Suppressor macrophage (primary cell): Measurements from ENCODE around the gene COL20A1.
"Not testable (repeated sequence)": the region's sequence is repeated elsewhere in the genome, so short reads cannot be mapped to it uniquely, and the experiment has no call there.

Experiments
- DNase-seq, 4 experiments: peaks; one replicate each; pipeline ENCODE4 v3.0.0-alpha.2; 2020 to 2022

The COL20A1 gene

GRCh38 chr20:63321148-63321831, 28.3 kb downstream of the COL20A1 start:
- no peak for DNase-seq

GRCh38 chr20:63322146-63322932, 29.4 kb downstream of the COL20A1 start:
- DNase-seq = no peak

GRCh38 chr20:63322933-63323273, 29.9 kb downstream of the COL20A1 start:
- no peak for DNase-seq

DNA sequence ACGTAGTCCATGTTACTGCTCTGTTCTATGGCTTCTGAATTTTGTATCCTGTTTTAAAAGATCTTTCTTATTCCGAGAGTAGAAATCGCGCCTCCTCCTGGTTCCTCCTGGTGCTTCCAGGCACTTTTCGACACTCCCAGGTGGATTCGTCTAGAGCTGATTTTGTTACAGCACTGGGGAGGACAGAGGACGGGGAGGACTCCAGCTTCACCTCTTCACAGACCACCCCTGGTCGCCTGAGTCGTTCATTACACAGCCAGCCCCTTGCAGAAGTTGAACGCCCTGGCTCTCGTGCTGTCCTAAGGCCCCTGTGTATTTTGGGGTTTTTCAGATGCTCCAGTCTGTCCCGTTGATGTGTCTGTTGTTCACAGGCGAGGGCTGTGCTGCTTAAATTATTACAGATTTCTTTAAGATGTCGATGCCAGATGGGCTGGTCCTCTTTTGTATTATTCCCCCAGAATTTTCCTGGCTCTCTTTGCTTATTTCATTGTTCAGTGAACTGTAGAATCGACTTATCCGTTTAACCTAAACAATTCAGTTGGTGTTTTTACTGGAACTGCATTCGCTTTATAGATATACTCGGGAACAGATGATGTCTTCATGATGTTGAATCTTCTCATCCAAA, 30.5 kb downstream of the COL20A1 start:
- DNase-seq = no peak

- no peak for DNase-seq
These were observed 32.1 kb downstream of the COL20A1 start for GRCh38 chr20:63325021-63325471.

DNA sequence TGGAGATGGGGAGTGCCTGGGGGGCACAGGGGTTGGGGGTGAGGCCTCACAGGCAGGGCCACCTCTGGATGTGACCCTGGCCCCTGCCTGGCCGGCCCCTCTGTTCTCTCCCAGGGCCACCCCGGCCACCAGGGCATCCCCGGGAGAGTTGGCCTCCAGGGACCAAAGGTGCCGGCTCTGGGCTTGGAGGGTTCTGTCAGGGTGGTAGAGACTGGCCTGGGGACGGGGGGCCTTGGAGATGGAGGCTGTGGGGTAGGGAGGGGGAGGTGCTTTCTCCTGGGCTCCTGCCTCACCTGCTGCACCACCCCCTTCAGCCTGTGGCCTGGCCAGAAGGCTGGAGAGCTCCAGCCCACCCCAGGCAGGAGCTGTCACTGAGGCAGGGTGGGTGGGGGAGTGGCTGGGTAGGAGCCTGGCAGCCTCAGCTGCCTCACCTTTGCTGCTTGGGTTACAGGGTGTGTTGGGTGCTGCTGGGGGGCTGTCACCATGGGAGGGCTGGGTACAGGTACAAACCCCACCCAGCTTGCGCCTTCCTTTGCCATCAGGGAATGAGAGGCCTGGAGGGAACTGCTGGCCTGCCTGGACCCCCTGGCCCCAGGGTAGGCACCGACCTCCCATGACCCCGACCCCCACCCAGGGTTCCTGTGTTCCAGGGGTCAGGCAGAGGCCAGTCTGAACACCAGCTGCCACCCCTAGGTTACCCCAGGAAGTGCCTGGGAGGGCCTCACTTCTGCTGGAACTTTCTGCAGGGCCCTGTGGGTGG, 32.7 kb downstream of the COL20A1 start:
- no peak for DNase-seq

DNA sequence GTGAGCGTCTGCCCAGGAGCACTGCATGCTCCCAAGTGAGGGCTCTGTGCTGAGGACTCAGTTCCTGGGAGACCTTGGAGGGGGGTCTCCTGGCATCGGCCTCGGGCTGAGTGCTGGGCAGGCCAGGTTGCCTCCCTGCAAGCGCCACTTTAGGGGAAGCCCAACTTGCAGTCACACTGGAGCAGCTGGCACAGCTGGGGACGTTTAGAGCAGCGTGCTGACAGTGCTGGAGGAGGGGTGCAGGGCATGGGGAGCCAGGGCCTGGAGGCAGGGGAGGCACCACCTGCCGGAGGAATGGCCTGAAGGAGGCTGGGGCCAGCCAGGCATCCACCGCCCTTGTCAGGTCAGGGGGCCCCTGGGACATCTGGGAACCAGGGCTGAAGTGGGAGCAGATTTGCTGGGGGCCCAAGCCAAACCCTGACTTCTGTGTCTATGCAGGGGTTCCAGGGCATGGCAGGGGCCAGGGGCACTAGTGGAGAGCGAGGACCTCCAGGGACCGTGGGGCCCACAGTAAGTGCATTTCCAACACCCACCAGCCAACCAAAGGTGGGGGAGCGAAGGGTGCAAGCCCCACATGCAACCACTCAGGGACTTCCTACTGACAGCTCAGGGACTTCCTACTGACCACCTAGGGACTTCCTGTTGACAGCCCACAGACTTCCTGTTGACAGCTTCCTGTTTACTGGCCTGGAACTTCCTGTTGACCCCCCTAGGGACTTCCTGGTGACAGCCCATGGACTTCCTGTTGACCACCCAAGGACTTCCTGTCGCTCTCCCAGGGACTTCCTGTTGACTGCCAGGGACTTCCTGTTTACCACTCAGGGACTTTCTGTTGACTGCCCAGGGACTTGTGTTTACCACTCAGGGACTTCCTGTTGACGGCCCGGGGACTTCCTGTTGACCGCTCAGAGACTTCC, 33.6 kb downstream of the COL20A1 start:
- peak; percentile 5 to 21 (median 16) for DNase-seq

DNA sequence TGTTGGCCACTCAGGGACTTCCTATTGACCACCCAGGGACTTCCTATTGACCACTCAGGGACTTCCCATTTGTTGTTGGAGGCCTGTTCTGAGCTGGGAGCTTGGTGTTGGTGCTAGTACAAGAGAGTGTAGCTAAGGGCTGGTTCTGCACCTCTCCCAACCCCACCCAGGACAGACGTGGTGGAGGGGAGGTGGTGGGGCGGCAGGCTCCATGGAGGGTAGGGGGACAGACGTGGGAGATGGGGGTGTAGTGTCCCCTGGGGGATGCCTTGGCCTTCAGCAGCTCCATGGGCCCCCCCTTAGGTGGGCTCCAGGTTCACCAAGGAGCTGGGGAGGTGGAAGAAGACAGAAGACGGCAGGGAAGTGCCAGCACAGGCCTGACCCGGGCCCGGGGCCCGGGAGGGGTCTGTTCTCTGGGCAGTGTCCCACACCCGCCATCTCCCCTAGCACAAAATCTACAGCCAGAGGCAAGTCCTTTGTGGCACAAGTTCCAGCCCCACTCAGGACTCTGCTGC, 34.3 kb downstream of the COL20A1 start:
- DNase-seq = no peak

GRCh38 chr20:63328026-63328700, 35.2 kb downstream of the COL20A1 start:
- no peak for DNase-seq

- no peak for DNase-seq
These were observed 35.8 kb downstream of the COL20A1 start for GRCh38 chr20:63328718-63329275.

DNA sequence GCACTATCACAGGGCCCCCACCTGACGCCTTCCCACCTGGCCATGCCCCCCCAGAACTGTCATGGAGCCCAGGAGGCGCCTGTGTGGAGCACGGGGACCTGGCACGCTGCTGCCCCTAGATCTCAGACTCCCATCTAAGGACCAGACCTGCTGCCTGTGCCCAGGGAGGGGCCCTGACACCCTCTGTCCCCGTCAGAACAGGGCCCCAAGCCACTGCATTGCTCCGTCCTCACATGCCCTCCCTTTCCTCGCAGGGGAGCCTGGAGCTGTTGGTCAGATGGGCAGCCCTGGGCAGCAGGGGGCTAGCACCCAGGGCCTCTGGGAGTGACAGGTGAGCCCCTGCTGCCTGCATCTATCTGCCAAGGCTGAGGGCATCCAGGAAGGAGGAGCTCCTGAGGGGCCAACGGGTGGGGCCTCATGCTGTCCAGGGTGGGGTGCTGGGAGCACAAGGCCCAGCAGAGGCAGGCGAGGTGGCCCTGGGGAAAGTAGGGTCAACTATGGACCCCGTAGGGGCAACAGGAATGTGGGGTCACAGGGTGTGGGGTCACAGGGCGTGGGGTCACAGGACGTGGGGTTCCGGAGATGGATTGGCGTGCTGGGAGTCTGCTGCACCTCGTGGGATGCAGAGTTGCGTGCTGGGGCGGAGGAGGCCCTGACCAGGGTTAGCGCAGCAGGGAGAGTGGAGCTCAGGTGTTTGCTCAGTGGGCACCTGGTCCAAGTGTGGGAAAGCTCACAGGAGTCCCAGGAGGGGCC, 36.5 kb downstream of the COL20A1 start:
- no peak for DNase-seq

DNA sequence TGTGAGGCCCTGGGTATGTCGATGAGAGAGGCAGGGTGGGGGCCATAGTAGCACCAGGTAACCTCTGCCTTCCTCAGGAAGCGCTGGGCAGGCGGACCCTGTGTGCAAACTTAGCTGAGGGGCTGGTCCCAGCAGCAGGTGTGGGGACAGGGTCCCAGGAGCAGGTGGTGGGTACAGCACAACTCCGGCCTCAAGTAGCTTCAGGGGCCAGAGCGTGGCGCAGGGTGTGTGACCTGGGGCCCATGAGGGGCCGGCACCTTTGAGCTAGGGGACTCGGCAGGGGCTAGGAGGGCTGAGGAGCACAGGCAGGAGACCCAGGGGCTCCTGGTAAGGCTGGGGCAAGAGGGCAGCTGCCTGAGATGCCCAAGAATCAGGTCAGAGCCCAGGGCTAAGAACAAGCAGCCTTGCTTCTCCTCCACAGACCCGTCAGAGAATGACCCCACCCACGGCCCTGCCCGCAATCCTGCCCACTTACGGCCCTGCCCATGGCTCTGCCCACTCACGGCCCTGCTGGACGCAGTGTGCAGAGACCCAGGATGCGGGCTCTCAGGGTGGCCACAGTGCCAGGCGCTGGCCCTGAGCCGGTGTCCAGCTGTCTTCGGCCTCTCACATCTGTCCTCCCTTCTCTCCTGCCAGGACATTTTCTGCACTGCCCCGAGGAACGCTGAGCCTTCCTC, 37.2 kb downstream of the COL20A1 start:
- DNase-seq = no peak

DNA sequence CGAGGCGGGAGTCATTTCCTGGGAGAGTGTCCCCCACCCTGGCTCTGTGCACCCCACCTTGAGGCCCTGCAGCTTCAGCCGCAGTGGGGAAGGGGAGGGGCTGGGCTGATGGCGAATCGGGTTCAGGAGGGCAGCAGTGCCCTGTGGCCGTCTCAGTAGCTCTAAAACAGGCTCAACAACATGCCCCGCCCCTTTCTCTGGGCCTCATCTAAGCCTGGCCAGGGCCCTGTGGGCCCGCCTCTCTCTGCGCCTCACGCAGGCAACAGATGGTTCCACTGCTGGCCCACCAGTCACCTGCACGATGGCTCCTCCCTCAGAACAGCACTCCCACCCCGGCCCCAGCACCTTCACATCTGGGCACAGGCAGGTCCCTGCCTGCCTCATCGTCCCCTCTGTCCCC, 38.0 kb downstream of the COL20A1 start:
- DNase-seq = no peak

DNA sequence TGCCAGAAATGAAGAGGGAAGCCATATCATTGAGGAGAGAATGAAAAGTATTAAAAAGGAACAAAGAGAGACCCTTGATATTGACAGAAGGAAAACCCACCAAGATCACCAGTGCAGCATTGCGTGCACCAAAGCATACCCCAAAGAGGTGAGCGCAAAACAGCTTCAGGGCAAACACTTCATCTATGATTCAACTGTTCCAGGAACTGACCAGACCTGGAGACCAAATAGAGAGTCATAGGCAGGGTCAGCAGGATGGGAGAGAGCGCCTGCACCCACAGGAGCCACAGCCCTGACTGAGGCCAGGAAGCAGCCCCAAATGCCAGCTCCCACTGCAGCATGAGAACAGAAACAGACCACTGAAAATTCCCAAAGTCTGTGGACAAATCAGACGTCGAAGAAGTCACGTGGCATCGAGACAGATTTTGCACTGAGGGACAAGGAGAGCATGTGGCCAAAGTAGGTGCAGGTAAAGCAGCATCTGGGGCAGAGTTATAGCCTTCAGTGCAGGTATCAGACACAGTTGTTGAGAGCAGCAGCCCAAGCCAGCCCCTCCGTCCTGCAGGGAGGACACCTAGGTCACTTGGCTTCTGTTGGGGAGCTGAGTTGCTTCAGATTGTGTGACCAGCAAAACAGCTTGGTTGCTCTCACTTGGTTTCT, 38.9 kb downstream of the COL20A1 start:
- DNase-seq = no peak

DNA sequence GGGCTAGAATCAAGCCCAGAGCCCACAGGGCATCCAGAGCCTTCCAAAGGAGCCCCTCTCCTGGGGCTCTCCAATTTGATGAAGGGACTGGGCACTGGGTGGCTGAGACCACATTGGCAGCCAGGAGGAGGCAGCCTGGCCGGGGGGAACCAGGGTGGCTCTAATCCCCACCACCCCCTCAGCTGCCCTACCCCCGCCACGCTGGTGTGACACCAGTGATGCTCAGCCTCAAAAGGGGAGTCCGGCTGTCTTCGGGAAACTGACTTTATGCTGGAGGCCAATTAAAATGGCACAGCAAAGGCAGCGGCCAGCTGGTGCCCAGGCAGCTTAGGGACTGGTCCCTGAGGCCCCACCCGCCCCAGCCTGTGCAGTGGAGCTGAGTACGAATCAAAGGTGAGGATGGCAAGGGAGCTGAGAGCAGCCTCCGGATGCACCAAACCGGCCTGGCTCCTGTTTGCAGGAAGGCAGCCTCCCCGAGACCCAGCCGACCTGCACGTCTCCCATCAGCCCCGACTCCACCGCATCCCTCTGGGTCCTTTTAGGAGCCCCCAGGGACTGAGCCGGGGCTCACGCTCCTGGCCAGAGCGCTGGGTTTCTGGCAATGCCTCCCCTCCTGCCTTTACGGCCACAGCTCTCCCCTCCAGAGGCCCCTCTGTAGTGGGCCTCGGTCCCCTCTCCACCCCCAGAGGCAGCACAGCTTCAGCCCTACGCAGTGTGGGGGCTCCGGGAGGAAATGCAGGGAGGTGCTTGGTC, 39.7 kb downstream of the COL20A1 start:
- no peak for DNase-seq

GRCh38 chr20:63333241-63333836, 40.4 kb downstream of the COL20A1 start:
- DNase-seq = no peak

GRCh38 chr20:63334356-63334755, 41.4 kb downstream of the COL20A1 start:
- no peak for DNase-seq

GRCh38 chr20:63335060-63335459, 42.1 kb downstream of the COL20A1 start:
- DNase-seq = not testable (repeated sequence)
